Nephron progenitor cell (in vitro differentiated cells): ENCODE measurements around the gene DNM1.

ENCODE experiments used
- DNase-seq: peaks from one replicate; pipeline ENCODE4 v3.0.0; 2021
- H3K27ac Mint-ChIP-seq: 2 replicates; pipeline ENCODE4 v1.8.0; 2021; ENCODE audit warnings: mild to moderate bottlenecking, moderate library complexity, mixed read lengths
- H3K27me3 Mint-ChIP-seq: 2 replicates; pipeline ENCODE4 v1.8.0; 2021; ENCODE audit warnings: mild to moderate bottlenecking, low read depth, mixed read lengths; ENCODE audit not compliant: poor library complexity
- H3K36me3 Mint-ChIP-seq: 2 replicates; pipeline ENCODE4 v1.8.0; 2021; ENCODE audit warnings: low read depth, mixed read lengths
- H3K4me1 Mint-ChIP-seq: 2 replicates; pipeline ENCODE4 v1.8.0; 2021; ENCODE audit warnings: mixed read lengths
- H3K4me3 Mint-ChIP-seq: 2 replicates; pipeline ENCODE4 v1.8.0; 2021; ENCODE audit warnings: mild to moderate bottlenecking, moderate library complexity, mixed read lengths
- H3K9me3 Mint-ChIP-seq: 2 replicates; pipeline ENCODE4 v1.8.0; 2021; ENCODE audit warnings: mild to moderate bottlenecking, moderate library complexity, mixed read lengths
- CTCF ChIP-seq: fragments of 200-600 bp; sonication (generic); IDR thresholded peaks from 2 replicates; pipeline ENCODE4 v1.5.0; 2021; ENCODE audit warnings: antibody characterized with exemption

DNM1 gene

GRCh38 chr9:128244091-128244836, 41.1 kb downstream of the DNM1 start:
- no peak for DNase-seq
- Mint-ChIP-seq H3K27me3 (peaks cover 3% of the 10 kb centered on the region), H3K9me3 (no peaks in the 10 kb centered on the region), H3K4me3 (peak overlapping the region; percentile 69), H3K27ac (peak overlapping the region; percentile 88), H3K4me1 (peaks cover 54% of the 10 kb centered on the region), H3K36me3 (peaks cover 23% of the 10 kb centered on the region)
- TF ChIP-seq CTCF = no peak

GRCh38 chr9:128244837-128245231, 41.7 kb downstream of the DNM1 start:
- peaks cover 59% of the 10 kb centered on the region for H3K4me1 Mint-ChIP-seq
- H3K27ac Mint-ChIP-seq = no peak overlapping the region
- no peak for TF ChIP-seq CTCF
- peak; percentile 81 for DNase-seq
- peaks cover 4% of the 10 kb centered on the region for H3K27me3 Mint-ChIP-seq
- no peaks in the 10 kb centered on the region for H3K9me3 Mint-ChIP-seq
- peaks cover 20% of the 10 kb centered on the region for H3K36me3 Mint-ChIP-seq
- H3K4me3 Mint-ChIP-seq = peak overlapping the region; percentile 64

- H3K27ac Mint-ChIP-seq = peak overlapping the region; percentile 82
- TF ChIP-seq CTCF = no peak
- peaks cover 13% of the 10 kb centered on the region for H3K36me3 Mint-ChIP-seq
- peaks cover 61% of the 10 kb centered on the region for H3K4me1 Mint-ChIP-seq
- H3K27me3 Mint-ChIP-seq = peaks cover 4% of the 10 kb centered on the region
- no peaks in the 10 kb centered on the region for H3K9me3 Mint-ChIP-seq
- peak; percentile 66 for DNase-seq
- H3K4me3 Mint-ChIP-seq = peak overlapping the region; percentile 41
Observed at GRCh38 chr9:128245421-128246151, 42.4 kb downstream of the DNM1 start.

- no peak overlapping the region for H3K27ac Mint-ChIP-seq
- H3K4me3 Mint-ChIP-seq = no peak overlapping the region
- H3K36me3 Mint-ChIP-seq = peaks cover 13% of the 10 kb centered on the region
- peaks cover 63% of the 10 kb centered on the region for H3K4me1 Mint-ChIP-seq
- TF ChIP-seq CTCF = no peak
- no peaks in the 10 kb centered on the region for H3K9me3 Mint-ChIP-seq
- DNase-seq = no peak
- peaks cover 4% of the 10 kb centered on the region for H3K27me3 Mint-ChIP-seq
Observed at GRCh38 chr9:128246471-128246870, 43.3 kb downstream of the DNM1 start.

GRCh38 chr9:128247226-128247803, 44.1 kb downstream of the DNM1 start:
- no peak for DNase-seq
- H3K36me3 Mint-ChIP-seq = peaks cover 20% of the 10 kb centered on the region
- H3K9me3 Mint-ChIP-seq = no peaks in the 10 kb centered on the region
- H3K27me3 Mint-ChIP-seq = peaks cover 9% of the 10 kb centered on the region
- H3K4me3 Mint-ChIP-seq = no peak overlapping the region
- no peak overlapping the region for H3K27ac Mint-ChIP-seq
- TF ChIP-seq CTCF = no peak
- H3K4me1 Mint-ChIP-seq = peaks cover 63% of the 10 kb centered on the region
